Thymus (tissue), 11 donors: ENCODE data around the gene CRHR2. TPM values are rescaled to one million over a fixed set of nuclear protein-coding genes. Genes with fewer than 3 reads are reported as not detected.

Experiments
- DNase-seq, 9 donors: peaks; one replicate each; pipeline ENCODE4 v3.0.0-alpha.2; 2013; ENCODE audit warnings: low spot score in 9 of 9, low read depth in 6 of 9, missing footprints in 1 of 9
- H3K27ac ChIP-seq, 2 donors: one replicate each; pipeline ENCODE4 v1.5.1; 2013; ENCODE audit warnings: control low read depth in 1 of 2, low read depth in 1 of 2, low read length in 1 of 2, mild to moderate bottlenecking in 1 of 2, moderate library complexity in 1 of 2
- H3K27me3 ChIP-seq, 2 donors: one replicate each; pipeline ENCODE4 v1.5.1; 2013; ENCODE audit warnings: low read length in 1 of 2; ENCODE audit not compliant: control insufficient read depth in 2 of 2, insufficient read depth in 1 of 2
- H3K36me3 ChIP-seq, 2 donors: one replicate each; pipeline ENCODE4 v1.5.1; 2013; ENCODE audit warnings: low read length in 1 of 2, mild to moderate bottlenecking in 1 of 2, moderate library complexity in 1 of 2; ENCODE audit not compliant: control insufficient read depth in 2 of 2, insufficient read depth in 2 of 2
- H3K4me1 ChIP-seq, 2 donors: one replicate each; pipeline ENCODE4 v1.5.1; 2013; ENCODE audit warnings: low read length in 2 of 2; ENCODE audit not compliant: control insufficient read depth in 2 of 2, insufficient read depth in 2 of 2
- H3K4me3 ChIP-seq, 2 donors: one replicate each; pipeline ENCODE4 v1.5.1; 2013; ENCODE audit warnings: low read length in 2 of 2, control low read depth in 1 of 2, mild to moderate bottlenecking in 1 of 2
- H3K9me3 ChIP-seq, 2 donors: one replicate each; pipeline ENCODE4 v1.5.1; 2013; ENCODE audit warnings: low read length in 1 of 2, mild to moderate bottlenecking in 1 of 2; ENCODE audit not compliant: control insufficient read depth in 2 of 2, insufficient read depth in 1 of 2
- whole genome bisulfite sequencing: extraction: QIAGEN DNeasy Blood & Tissue Kit; methylation state at CpG from one replicate; pipeline ENCODE4 v1.1.7; 2013; 5-methylcytosine and 5-hydroxymethylcytosine counted together
- polyA plus RNA-seq: library from polyadenylated mRNA; stranded (reverse); fragments of 200-250 nt; gene quantifications from one replicate; pipeline ENCODE4 v1.2.3, GENCODE V29; 2013
- total RNA-seq: library from RNA; stranded (reverse); fragments of 120-200 nt; gene quantifications from one replicate; pipeline ENCODE4 v1.2.4, GENCODE V29; 2013
- donor health status: healthy.

CRHR2 gene
- total and polyA plus RNA-seq, 2 donors = under 0.01 to 0.05 TPM

DNA sequence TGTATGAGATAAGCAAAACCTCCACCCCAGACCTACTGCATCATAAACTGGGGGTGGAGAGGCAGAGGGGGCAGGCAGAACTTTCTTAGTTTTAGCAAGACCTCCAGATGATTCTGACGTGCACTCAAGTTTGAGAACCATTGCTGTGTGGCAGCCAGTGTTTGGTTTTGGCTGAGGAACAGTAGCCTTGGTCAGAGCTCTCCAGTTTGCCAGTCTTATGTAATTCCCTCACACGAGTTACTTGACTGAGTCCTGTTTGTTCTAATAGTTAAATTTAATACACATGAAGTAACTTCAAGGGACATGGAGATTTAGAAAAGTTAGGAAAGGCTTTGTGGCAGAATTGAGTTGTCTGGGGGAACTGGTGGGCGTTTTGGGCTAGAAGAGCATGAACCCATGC lies 49.0 kb downstream of the CRHR2 start:
- Histone ChIP-seq H3K27me3 (no peaks in the 10 kb centered on the region), H3K36me3 (peaks cover 43 to 68% of the 10 kb centered on the region in 2 donors)
- 98% methylated on average over 3 of the region's 3 CpGs for WGBS

DNA sequence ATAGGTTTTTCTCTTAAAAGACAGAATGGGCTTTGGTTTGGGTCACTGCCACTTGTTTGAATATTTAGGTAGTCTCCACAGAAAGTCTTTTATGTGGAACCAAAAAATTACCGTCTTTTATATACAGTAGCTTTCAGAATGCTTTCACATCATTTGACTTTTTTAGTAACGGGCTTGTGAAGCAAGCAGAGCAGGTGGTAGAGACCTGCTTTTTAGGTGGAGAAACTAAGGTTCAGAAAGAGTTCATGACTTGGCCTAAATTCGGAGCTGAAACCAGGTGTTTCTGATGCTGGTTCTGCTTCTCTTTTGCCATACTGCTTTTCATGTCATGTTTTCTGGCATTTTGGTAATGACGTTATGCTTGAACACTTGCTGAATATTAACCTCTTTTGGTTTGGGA lies 51.3 kb downstream of the CRHR2 start:
- no peak overlapping the region for H3K27ac ChIP-seq
- no peak for DNase-seq
- no peak overlapping the region for H3K4me3 ChIP-seq
- WGBS = 98% methylated on average over 4 of the region's 4 CpGs
- H3K4me1 ChIP-seq = no peaks in the 10 kb centered on the region
- H3K27me3 ChIP-seq = no peaks in the 10 kb centered on the region
- no peaks in the 10 kb centered on the region for H3K9me3 ChIP-seq
- H3K36me3 ChIP-seq = peaks cover 59 to 87% of the 10 kb centered on the region in 2 donors

More for the DNA sequence above, 49.0 kb downstream of the CRHR2 start:
- Histone ChIP-seq H3K4me3 (no peak overlapping the region), H3K4me1 (no peaks in the 10 kb centered on the region), H3K27ac (no peak overlapping the region), H3K9me3 (no peaks in the 10 kb centered on the region)
- DNase-seq = no peak

DNA sequence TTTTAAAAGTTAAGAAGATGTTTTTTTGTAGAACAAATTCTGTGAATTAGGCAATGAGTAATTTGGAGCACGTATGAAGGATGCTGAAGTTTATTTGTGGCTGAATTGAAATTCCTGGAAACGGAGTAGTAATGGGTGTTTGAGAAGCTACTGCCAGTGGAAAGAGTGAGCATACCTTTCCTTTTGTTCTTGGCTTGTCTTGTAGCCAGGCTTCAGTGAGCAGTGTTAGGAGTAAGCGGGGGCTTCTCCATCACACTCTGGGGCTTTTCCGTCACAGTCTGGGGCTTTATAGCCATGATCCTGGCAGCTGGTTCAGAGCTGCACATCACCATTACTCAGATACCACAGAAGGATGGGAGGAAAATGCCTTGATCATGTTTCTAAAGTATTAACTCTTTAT lies 55.2 kb downstream of the CRHR2 start:
- Histone ChIP-seq H3K27ac (no peak overlapping the region), H3K27me3 (no peaks in the 10 kb centered on the region), H3K4me1 (no peaks in the 10 kb centered on the region), H3K36me3 (peaks cover 36 to 69% of the 10 kb centered on the region in 2 donors), H3K4me3 (no peak overlapping the region), H3K9me3 (no peaks in the 10 kb centered on the region)
- 97% methylated on average over 4 of the region's 4 CpGs for WGBS
- no peak for DNase-seq

GRCh38 chr7:30625283-30625682 lies 57.0 kb downstream of the CRHR2 start:
- peaks cover 38 to 74% of the 10 kb centered on the region in 2 donors for H3K36me3 ChIP-seq
- H3K4me3 ChIP-seq = no peak overlapping the region
- H3K4me1 ChIP-seq = no peaks in the 10 kb centered on the region
- 97% methylated on average over 1 of the region's 1 CpG for WGBS
- no peaks in the 10 kb centered on the region for H3K27me3 ChIP-seq
- no peak for DNase-seq
- H3K27ac ChIP-seq = no peak overlapping the region
- no peaks in the 10 kb centered on the region for H3K9me3 ChIP-seq

DNA sequence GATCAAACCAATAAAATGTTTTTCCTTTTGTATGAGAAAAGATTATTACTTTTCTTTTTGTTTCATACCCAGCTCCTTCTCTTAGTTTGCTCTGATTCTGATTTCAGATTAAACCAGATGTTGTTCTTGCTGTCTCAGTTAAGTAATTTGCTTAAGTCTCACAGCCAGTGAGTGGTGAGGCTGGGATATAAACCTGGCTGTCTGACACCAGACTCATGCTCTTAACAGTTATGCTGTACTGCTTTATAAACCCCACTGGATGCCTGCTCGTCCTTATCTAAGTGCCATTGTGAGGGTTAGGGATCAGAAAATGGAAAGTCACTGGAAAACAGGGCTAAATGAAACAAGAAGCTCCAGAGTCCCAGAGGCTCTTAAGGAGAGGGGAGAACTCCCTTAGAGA lies 63.3 kb downstream of the CRHR2 start:
- 93% methylated on average over 1 of the region's 1 CpG for WGBS
- no peak overlapping the region for H3K4me3 ChIP-seq
- no peak overlapping the region for H3K27ac ChIP-seq
- no peaks in the 10 kb centered on the region for H3K27me3 ChIP-seq
- H3K36me3 ChIP-seq = peaks cover 32 to 73% of the 10 kb centered on the region in 2 donors
- H3K9me3 ChIP-seq = no peaks in the 10 kb centered on the region
- no peak for DNase-seq
- H3K4me1 ChIP-seq = no peaks in the 10 kb centered on the region

- H3K4me3 ChIP-seq = no peak overlapping the region
- H3K4me1 ChIP-seq = no peaks in the 10 kb centered on the region
- H3K27ac ChIP-seq = no peak overlapping the region
- 97% methylated on average over 4 of the region's 4 CpGs for WGBS
- no peak for DNase-seq
- peaks cover 37 to 75% of the 10 kb centered on the region in 2 donors for H3K36me3 ChIP-seq
- H3K9me3 ChIP-seq = no peaks in the 10 kb centered on the region
- no peaks in the 10 kb centered on the region for H3K27me3 ChIP-seq
These were observed 64.1 kb downstream of the CRHR2 start for GRCh38 chr7:30618080-30618676.

GRCh38 chr7:30617359-30617758 lies 64.9 kb downstream of the CRHR2 start:
- 97% methylated on average over 2 of the region's 2 CpGs for WGBS
- DNase-seq = no peak

GRCh38 chr7:30616318-30616717 lies 65.9 kb downstream of the CRHR2 start:
- WGBS = 99% methylated on average over 4 of the region's 4 CpGs
- DNase-seq = no peak
- peaks cover 33 to 73% of the 10 kb centered on the region in 2 donors for H3K36me3 ChIP-seq

More at GRCh38 chr7:30617359-30617758, 64.9 kb downstream of the CRHR2 start:
- Histone ChIP-seq H3K4me3 (no peak overlapping the region), H3K36me3 (peaks cover 40 to 77% of the 10 kb centered on the region in 2 donors), H3K27ac (no peak overlapping the region), H3K27me3 (no peaks in the 10 kb centered on the region), H3K4me1 (no peaks in the 10 kb centered on the region), H3K9me3 (no peaks in the 10 kb centered on the region)

DNA sequence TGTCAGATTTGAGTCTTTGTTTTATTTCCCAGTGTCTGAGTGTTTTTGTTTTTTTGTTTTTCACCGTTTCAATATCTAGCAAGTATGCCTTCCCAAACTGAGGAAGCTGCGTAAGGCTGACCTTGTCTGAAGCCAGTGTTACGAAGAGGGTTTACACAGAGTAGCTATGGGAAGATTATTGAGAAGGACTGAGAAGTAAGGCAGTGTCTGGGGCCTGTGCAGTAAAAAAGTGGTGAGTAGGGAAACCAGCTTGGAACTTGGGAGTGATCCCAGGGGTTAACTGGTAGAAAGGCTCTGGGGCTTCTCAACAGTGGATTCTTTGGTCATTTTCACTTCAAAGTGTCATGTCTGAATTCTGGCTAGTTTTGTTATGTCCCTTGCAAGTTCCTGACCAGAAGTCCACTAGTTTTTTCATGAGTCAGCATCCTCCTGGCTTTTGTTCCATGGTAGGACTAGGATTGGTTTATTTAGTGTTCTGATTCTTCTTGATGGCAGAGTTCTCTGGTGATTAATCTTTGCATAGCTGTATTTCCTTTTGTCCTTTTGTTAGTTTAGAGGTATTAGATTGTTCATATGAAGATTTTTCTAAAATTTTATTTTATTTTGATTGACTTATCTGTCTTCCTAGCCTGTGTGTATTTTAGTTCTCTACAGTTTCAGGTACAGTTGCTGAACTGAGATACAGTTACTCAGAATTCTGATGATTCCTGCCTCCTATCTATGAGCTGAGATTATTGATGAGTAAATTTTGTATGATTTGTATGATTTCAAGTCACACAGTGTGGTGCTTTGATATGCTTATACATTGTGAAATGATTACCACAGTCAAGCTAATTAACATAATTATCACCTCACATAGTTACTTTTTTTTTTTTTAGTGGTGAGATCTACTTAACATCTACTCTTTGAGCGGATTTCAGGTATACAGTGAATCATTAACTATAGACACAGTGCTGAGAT lies 68.6 kb downstream of the CRHR2 start:
- Histone ChIP-seq H3K36me3 (peaks cover 25 to 70% of the 10 kb centered on the region in 2 donors), H3K27ac (no peak overlapping the region), H3K27me3 (no peaks in the 10 kb centered on the region), H3K9me3 (no peaks in the 10 kb centered on the region), H3K4me3 (no peak overlapping the region), H3K4me1 (no peaks in the 10 kb centered on the region)
- DNase-seq = no peak
- WGBS = 98% methylated on average over 4 of the region's 4 CpGs

More at GRCh38 chr7:30616318-30616717, 65.9 kb downstream of the CRHR2 start:
- Histone ChIP-seq H3K4me1 (no peaks in the 10 kb centered on the region), H3K27ac (no peak overlapping the region), H3K27me3 (no peaks in the 10 kb centered on the region), H3K9me3 (no peaks in the 10 kb centered on the region), H3K4me3 (no peak overlapping the region)
